Esophagus mucosa (tissue), 1 donor: ENCODE results near the gene IFI35. TPM values are rescaled to one million over a fixed set of nuclear protein-coding genes. Genes with fewer than 3 reads are reported as not detected.
A peak's percentile ranks its signal among the peaks of the same experiment; 100 is the strongest.
"Not testable (repeated sequence)": the region's sequence is repeated elsewhere in the genome, so short reads cannot be mapped to it uniquely, and the experiment has no call there.

Experiments
- ATAC-seq: fragments of 200-7000 bp; cut with Tn5 transposase; one replicate; pipeline ENCODE4 v1.9.1; 2020
- total RNA-seq: library from RNA; stranded (reverse); gene quantifications from one replicate; pipeline ENCODE4 v1.2.4, GENCODE V29; 2023
- donor health status: DM: yes; HTN: yes; CAD: no.

Gene IFI35
- total RNA-seq, 1 donor from 2014 or later: 7.7 TPM

DNA sequence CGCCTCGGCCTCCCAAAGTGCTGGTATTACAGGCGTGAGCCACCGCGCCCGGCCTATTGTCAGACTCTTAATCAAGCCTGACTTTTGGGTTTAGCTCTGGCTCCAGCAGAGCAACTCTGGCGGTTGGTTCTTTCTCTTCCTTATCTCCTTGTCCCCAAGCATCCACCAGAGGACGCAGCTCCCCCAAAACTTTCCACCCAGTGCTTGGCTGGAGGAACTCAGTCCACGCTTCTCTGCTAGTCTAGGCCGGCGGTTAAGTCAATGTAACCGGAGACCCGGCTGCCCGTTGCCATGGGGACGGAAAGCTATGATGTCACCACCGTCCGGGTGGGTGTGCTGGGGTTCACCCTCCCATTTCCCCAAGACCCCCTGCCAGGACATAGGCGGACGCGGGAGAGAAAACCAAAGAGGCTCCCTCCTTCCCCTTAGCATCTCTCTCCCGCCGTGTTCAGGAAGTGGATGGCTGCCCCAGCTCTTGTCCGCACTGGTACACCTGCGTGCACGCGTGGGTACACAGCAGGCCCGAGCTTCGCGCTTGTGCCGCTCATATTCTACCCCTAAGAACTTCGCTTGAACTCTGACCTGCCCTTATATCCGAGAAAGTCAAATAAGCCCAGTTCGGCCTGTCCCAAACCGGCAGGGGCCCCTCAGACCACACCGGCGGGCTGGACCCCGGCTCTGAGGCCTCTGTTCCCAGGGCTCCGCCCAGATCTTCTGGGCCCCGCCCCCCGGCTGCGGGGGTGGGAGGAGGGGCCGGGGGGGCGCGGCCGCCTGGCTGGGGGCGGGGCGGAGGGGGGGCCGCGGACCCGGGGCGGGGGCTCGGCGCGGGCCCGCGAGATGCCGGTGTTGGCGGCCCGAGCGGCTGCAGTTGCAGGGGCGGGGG, 18.1 kb downstream of the IFI35 start, which contains the start of gene RND2:
RND2 (plus strand) TSS at position 825 of the 883 bp plus-strand sequence. CDS start 117 bp downstream, outside the sequence.
- peak; percentile 58 for ATAC-seq

DNA sequence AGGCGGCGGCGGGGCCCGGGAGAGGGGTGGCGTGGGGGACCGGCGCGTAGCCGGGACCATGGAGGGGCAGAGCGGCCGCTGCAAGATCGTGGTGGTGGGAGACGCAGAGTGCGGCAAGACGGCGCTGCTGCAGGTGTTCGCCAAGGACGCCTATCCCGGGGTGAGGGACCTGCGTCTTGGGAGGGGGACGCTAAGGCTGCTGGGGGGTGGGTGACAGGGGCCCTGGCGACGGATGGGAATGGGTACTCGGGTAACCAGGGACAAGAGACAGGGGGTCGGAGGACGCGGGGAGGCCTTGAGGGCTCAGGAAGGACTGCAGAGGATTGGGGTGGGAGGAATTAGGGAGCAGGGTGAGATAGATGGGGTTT, 18.7 kb downstream of the IFI35 start:
- no peak for ATAC-seq

DNA sequence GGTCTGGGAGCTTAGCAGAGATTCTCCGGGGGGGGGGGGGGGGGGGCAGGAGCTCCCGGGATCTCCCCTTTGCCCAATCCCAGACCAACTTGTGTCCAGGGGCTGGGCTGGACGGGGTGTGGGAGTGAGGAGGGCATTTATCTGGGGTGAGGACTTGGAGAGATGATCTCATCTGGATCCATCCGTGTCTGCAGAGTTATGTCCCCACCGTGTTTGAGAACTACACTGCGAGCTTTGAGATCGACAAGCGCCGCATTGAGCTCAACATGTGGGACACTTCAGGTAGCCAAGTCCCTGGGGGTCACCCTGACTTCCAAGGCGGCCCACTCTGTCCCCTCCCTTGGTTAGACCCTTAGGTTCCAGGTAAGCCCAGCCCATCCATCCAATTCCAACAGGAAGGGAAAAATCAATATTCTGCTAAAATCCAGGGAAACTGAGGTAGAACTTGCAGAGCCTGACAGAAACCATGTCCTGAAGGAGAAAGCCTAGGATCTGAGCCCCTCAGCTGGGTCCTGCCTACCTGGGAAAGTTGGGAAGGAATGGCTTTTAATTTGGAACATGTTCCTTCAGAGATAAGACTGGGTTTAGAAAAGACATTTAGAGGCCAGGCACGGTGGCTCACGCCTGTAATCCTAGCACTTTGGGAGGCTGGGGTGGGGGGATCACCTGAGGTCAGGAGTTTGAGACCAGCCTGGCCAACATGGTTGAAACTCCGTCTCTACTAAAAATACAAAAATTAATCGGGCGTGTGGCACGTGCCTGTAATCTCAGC, 19.4 kb downstream of the IFI35 start:
- no peak for ATAC-seq

DNA sequence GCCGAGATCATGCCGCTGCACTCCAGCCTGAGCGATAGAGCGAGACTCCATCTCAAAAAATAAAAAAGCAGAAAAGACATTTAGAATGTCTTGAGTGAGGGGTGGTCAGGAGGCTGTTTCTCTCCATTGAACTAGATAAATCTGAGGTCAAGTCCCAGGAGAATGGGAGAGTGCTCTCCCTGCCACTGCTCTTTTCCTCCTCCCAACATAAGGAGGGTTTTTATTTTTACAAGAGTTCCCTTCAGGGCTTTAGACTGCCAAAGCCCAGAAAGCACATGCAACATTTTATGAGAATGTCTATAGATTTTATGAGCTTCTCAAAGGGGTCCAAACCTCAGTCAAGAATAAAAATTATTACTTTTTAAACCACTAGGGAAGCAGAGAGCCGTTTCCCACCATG, 20.0 kb downstream of the IFI35 start:
- no peak for ATAC-seq

DNA sequence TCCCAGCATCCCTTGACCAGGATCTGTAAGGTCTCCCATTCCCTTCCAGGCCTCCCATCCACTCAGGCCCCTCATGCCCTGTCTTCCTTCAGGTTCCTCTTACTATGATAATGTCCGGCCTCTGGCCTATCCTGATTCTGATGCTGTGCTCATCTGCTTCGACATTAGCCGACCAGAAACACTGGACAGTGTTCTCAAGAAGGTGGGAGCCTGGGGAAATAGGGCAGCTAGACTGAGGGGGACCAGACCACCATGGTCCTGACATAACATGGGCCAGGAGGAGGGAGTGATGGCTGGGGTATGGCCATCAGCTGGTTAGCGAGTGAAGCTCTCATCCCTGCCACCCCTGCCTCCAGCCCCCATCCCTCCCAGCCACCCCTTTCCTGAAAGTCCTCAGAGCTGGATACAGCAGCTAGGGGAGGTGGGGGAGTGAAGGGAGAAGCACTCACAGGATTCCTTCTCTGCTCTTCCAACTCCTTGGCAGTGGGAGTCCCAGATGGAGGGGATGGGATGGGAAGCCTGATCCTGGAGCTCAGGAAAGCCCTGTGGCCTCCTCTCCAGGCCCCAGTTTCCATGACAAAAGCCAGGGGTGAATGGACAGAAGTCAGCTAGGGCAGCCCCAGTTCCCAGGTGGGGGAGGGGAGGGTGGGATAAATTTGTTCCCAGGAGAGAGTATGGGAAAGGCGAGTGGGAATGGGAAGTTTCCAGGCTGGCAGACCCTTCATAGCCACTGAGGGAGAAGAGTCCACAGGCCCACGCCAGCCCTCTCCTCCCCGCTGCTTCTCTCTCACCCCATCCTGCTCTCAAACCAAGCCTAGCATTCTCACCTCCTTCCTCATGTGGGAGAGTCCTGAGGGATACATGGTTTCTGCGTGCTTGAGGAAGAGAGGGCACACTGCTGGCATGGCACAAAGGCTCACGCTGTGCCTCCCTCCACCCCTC, 20.8 kb downstream of the IFI35 start:
- ATAC-seq: no peak

DNA sequence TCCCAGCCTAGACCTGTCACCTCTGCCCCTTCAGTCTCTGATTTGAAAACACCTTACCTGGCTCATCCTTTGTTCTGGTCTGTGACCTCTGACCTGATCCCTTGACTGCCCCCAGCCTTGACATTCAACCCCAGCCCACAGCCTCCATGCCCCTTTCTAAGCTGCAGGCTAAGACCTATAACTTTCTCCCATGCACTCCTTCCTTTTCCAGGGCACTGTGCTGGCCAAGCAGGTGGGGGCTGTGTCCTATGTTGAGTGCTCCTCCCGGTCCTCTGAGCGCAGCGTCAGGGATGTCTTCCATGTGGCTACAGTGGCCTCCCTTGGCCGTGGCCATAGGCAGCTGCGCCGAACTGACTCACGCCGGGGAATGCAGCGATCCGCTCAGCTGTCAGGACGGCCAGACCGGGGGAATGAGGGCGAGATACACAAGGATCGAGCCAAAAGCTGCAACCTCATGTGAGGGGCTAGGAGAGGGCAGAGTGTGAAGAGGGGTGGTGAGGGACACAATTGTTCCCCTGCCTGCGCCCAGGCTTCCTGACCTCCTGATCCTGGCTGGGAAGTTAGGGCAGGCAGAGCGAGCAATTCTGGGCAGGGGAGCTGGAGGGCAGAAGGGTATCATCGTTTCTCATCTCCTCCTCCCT, 21.8 kb downstream of the IFI35 start:
- ATAC-seq: no peak

DNA sequence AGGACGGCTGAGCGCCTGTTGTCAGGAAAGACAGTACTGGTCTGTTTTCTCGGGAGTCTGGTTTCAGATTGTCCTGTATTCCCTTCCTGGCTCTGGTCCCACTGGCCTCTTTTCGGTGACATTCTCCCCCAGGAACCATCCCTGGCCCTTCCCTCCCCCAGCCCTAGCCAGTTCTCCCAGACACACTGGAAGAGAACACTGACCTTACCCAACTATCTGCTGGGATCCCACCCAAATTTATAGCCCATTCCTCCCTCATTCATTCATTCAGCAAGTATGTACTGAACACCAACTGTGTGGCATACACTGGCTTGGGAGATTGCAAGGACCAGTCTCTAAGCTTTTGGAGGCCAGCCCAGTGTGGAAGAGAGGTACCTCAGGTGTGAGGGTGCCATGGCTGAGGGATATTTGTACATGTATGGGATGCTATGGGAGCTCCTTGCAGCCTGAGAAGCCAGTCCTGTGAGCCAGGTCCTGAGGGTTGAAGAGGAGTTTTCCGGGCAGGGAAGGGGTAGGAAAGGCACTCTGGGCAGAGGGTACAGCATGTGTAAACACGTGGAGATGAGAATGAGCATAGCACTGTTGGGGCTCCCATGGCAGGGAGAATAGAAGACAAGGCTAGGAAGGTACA, 23.7 kb downstream of the IFI35 start:
- ATAC-seq: no peak

DNA sequence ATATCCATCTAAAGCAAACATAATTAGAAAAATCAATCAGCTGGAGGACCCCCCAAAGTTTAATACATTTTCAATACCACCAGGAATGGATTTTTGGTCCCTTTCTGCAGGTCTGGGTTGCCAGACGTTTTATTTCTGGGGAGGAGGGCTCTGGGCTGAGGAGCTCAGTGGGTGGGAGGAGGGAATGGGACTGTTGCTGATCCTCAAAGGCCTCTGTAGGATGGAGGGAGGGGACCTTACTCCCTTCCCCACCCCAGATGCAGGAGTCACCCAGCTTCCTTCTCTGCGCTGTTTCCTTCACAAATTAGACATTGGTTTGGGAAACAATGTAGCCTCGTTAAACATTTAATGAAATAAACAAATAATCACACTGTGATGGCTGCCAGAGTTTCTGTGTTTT, 25.1 kb downstream of the IFI35 start:
- no peak for ATAC-seq

DNA sequence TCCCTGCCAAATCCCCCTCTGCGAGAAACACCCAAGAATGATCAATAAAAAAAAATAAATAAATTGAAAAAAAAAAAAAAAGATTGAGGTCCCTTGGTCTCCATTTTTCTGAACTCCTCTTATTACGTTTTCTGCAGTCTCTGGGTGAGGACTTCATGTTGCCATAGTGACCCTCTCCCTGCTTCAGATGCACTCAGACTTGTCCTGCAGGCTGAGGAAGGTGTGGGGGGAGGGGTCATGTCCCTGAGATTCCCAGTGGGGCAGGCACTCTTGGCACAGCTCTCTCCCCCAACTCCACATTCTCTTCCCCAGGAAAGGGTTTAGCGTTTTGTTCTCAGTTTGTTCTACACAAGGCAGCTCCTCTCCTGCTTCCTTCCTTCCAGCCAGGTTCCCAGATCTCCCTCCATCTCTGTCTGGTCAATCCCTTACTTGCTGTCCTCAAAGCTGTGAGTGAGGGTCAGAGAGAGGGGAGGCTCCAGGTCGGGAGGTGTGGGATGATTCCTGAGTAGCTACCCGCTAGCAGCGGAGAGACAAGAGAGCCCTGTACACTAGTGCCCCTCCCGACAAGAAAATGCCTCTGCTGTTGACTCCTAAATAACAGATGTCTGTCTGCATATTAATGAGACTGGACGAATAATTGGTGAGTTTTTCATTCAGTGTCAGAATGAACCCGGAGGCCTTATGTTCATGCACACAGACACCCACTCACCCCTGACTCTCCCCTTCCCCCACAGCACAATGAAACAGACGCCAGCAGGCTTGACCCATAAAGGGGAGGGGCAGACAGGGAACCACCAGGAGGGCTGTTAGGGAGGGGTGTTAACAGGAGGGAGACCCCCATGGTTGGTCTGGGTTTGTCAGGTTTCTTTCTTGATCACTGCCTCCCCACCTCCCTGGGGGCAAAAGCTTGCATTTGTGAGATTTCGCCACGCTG, 27.6 kb downstream of the IFI35 start:
- ATAC-seq: no peak

DNA sequence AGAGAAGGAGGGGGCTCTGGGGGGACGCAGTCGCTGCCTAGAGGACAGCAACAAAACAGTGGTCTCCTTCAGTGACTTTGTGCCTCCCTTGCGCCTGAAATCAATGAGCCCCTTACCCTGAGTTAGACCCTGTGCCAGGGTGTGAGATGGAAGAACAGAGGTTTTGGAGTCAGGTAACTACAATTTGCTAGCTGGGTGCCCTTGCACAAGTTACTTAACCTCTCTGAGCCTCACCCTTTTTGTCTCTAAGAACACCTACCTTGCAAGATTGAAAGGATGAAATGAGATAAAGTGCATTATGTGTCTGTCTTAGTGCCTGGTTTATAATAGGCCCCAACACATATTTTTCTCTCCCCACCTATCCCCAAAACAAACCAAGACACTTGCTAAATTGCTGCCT, 28.3 kb downstream of the IFI35 start:
- no peak for ATAC-seq

DNA sequence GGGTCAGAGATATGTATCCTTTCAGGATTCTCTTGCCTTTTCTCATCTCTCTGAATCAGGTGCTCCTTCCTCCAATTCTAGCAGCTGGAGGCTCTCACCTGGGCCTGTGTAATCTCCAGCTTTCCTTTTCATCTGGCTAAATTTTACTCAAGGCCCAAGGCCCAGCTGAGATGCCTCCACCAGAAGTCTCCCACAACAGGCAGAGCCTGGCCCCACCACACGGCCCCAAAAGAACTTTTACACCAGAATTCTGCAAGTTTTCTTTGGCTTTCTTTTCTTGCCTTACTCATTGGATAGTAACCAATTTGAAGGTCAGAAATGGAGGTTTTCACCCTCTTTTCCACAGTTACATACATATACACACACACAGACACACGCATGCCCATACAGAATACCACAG, 33.1 kb downstream of the IFI35 start:
- no peak for ATAC-seq

DNA sequence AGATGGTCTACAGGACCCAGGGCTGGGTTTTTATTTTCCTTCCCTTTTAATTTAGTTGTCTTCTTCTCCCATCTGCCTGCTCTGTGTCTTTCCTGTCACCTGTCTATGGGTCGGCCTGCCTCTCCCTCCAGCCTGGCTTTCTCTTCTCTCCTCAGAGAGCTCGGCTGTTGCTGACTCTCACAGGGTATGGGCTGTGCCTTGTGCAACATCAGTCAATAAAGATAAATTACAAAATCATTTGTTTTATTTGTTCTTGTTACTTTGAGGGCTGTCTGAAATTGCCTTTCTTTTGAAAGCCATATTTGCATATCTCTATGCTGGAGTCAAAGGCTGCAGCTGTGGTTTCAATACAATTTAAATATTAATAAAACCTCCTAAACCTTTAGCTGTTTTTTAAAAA, 34.1 kb downstream of the IFI35 start:
- no peak for ATAC-seq

DNA sequence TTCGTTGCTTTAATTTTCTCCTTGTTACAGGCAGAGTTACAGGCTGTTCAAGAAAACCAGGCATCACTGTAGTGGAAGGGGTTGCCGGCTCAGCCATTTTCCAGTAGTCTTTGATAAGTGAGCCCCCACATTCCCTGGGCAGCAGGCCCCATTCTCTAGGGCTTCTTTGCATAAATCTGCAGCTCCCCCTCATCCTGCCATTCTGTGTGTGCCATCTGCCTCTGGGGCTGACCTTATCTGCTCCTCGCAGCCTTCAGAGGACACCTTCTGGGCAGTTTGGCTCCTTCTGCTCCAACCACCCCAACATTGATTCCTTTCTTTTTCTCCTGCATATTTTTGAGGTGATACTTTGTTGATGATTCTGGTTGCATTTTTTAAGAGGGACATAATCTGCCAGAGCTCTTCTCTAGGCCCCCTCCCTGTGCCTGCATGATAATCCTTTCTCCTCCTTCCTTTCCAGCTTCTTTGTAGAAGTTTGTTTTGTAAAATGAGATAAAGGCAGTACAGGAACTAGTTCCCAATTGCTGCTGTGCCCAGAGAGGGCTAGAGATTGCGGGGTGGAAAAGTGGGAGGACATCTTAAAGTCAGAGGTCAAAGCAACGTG, 35.5 kb downstream of the IFI35 start:
- no peak for ATAC-seq

DNA sequence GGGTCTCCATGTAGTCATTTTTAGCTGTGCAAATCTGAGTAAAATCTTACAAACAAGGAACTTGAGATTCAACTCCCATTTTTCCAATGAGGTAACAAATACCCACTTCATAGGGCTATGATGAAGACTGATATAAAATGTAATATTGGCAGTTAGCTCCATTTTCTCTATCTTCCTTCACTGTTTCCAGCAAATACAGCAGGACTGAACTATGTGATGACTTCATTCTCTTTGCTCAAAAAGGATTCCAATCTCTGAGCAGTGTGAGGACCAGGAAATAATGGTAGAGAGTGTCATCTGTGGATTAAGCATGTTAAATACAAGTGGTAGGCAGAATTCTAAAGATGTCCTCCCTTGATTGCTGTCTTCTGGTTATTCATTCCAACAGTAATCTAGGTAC, 36.7 kb downstream of the IFI35 start:
- ATAC-seq: no peak

DNA sequence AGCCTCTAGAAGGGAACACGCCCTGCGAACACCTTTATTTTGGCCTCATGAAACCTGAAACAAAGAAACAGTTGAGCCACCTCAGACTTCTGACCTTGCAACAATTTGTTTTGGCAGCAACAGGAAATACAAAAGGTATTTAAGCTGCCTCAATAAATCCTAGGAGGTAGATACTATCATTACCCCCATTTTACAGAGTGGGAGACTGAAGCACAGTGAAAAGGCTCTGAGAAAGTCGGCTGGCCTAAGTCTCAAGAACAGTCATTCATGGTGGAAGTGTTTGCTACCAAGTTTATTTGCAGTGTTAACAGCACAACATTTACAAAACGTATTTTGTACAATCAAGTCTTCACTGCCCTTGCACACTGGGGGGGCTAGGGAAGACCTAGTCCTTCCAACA, 37.4 kb downstream of the IFI35 start:
- no peak for ATAC-seq

DNA sequence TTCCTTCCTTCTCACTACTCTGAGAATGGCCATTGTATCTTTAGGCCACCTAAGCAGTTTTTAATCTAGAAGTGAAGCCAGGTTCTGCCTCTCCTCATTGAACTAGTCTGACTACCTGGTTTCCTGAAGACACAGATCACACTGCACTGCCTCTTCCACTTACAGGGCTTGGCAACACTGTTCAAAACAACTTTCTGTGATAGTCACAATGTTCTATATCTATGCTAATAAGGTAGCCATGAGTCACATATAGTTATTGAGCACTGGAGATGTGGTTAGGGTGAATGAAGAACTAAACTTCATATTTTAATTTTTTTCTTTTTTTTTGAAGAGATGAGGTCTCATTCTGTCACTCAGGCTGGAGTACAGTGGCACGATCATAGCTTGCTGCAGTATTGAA, 45.4 kb downstream of the IFI35 start:
- no peak for ATAC-seq

DNA sequence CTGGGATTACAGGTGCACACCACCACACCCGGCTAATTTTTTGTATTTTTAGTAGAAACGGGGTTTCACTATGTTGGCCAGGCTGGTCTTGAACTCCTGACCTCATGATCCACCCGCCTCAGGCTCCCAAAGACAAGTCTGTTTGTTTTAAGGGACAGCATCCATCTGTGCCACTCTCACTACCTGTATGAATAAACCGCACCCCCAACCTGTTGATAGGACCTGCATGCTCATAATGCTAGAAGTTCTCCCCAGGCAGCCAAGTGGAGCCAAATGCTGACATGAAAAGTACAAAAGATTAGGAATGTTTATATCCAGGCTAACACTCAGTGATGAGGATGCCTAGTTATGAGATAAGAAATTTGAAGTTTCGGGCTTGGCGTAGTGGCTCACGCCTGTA, 46.4 kb downstream of the IFI35 start:
- not testable (repeated sequence) for ATAC-seq

DNA sequence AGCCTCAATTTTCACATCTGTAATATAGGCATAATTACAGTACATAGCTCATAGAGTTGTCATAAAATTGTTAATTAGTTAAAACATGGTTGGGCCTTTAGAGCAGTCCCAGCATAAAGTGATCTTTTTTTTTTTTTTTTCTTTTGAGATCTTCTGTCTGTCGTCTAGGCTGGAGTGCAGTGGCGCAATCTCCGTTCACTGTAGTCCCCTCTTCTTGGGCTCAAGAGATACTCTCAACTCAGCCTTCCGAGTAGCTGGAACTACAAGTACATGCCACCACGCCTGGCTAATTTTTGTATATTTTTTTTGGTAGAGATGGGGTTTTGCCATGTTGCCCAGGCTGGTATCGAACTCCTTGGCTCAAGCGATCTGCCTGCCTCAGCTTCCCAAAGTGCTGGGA, 49.5 kb downstream of the IFI35 start:
- ATAC-seq: no peak

DNA sequence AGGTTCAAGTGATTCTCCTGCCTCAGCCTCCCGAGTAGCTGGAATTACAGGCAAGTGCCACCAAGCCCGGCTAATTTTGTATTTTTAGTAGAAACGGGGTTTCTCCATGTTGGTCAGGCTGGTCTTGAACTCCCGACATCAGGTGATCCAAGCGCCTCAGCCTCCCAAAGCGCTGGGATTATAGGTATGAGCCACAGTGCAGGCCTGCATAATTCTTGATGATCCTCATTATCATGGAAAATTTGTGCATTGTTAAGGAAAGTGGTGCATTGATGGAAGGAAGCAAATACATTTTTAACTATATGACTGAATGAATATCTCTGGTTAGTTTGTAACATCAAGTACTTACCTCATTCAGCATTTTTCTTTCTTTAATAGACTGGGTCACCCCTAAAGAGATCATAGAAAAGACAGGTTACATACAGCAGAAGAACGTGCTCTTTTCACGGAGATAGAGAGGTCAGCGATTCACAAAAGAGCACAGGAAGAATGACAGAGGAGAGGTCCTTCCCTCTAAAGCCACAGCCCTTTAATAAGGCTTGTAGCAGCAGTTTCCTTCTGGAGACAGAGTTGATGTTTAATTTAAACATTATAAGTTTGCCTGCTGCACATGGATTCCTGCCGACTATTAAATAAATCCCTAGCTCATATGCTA, 56.5 kb downstream of the IFI35 start:
- no peak for ATAC-seq
